A549 (cell line): ENCODE measurements around the gene KIAA1586.
A peak's percentile ranks its signal among the peaks of the same experiment; 100 is the strongest.

Experiments
- FOSB ChIP-seq: fragments of 250-450 bp; sonication (Bioruptor Pico); IDR thresholded peaks from 2 replicates; pipeline ENCODE4 v1.5.0; 2020; ENCODE audit warnings: mild to moderate bottlenecking, moderate library complexity
- POLR2A ChIP-seq: IDR thresholded peaks from 2 replicates; pipeline ENCODE4 v1.6.1; 2012; ENCODE audit warnings: mild to moderate bottlenecking, low read length
- POLR2AphosphoS2 ChIP-seq: conservative IDR thresholded peaks from 2 replicates; pipeline ENCODE4 v1.6.1; 2012; ENCODE audit warnings: low read length, improper control_type of control experiment, inconsistent platforms
- TF ChIP-seq, protein P1 (sequence below): fragments of >200 bp; sonication (Bioruptor Twin); formaldehyde crosslinking; IDR thresholded peaks from 3 replicates; pipeline ENCODE4 v1.5.1; 2016
- TF ChIP-seq, protein P2 (sequence below): fragments of 450-650 bp; IDR thresholded peaks from 2 replicates; pipeline ENCODE4 v1.6.1; 2014; ENCODE audit warnings: antibody characterized with exemption

DNA sequence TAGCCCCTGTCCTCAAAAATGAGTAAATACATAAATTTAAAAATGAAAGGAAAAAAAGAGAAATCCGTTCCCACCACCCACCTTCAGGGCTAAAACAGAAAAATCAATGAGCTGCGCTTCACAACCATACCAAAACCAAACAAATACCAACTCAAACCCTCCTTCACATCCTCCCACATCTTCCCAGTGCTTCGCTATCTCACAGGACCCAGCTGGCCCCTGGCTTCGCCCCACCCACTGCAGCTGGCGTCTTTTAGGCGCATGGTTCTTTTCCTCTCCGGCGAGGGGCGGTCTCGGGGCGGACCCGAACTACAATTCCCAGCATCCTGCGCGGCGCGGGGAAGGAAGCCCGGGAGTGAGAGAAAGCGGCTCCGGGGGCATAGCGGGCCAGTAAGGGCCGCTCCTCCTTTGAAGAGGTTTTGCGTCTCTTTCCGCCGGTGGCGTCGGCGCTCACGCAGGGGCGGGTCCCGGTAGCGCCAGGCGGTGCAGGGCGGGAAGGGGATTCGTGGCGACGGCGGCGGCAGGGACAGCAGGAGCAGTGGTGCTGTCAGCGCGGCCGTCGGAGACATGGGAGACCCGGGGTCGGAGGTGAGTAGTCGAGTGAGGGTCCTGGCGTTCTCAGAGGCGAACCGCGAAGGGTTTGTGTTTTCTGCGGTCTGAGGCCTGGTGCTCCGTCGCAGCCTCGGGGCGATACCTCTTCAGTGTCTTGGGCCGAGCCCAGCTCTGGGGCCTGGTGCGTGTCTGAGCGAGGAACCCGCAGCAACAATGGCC is 43.4 kb downstream of the KIAA1586 start, which contains the start of gene ZNF451:
- TF ChIP-seq POLR2AphosphoS2 (no peak), POLR2A (peak; percentile 36), FOSB (CRISPR knock-in tag) (no peak)
- TF ChIP-seq, protein P1, sequence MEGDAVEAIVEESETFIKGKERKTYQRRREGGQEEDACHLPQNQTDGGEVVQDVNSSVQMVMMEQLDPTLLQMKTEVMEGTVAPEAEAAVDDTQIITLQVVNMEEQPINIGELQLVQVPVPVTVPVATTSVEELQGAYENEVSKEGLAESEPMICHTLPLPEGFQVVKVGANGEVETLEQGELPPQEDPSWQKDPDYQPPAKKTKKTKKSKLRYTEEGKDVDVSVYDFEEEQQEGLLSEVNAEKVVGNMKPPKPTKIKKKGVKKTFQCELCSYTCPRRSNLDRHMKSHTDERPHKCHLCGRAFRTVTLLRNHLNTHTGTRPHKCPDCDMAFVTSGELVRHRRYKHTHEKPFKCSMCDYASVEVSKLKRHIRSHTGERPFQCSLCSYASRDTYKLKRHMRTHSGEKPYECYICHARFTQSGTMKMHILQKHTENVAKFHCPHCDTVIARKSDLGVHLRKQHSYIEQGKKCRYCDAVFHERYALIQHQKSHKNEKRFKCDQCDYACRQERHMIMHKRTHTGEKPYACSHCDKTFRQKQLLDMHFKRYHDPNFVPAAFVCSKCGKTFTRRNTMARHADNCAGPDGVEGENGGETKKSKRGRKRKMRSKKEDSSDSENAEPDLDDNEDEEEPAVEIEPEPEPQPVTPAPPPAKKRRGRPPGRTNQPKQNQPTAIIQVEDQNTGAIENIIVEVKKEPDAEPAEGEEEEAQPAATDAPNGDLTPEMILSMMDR, result no peak
- TF ChIP-seq, protein P2, sequence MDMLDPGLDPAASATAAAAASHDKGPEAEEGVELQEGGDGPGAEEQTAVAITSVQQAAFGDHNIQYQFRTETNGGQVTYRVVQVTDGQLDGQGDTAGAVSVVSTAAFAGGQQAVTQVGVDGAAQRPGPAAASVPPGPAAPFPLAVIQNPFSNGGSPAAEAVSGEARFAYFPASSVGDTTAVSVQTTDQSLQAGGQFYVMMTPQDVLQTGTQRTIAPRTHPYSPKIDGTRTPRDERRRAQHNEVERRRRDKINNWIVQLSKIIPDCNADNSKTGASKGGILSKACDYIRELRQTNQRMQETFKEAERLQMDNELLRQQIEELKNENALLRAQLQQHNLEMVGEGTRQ, result no peak
